Fibroblast of lung (primary cell): ENCODE results near the gene MEGF8. TPM values are rescaled to one million over a fixed set of nuclear protein-coding genes. Genes with fewer than 3 reads are reported as not detected.

Experiments used
- DNase-seq, 2 donors: peaks; one replicate each; pipeline versions ENCODE4 v3.0.0 to v3.0.0-alpha.2; 2010; ENCODE audit warnings: low read depth in 2 of 2
- H2AFZ ChIP-seq: 2 replicates; pipeline ENCODE4 v1.5.1; 2012; ENCODE audit warnings: low read length, control low read depth, inconsistent platforms
- H3K27ac ChIP-seq: 2 replicates; pipeline ENCODE4 v1.5.1; 2011; ENCODE audit warnings: low read length, control low read depth; ENCODE audit not compliant: insufficient read depth
- H3K27me3 ChIP-seq: 2 replicates; pipeline ENCODE4 v1.5.1; 2011; ENCODE audit warnings: mild to moderate bottlenecking, low read length; ENCODE audit not compliant: control insufficient read depth, insufficient read depth
- H3K36me3 ChIP-seq: 2 replicates; pipeline ENCODE4 v1.5.1; 2011; ENCODE audit warnings: low read length; ENCODE audit not compliant: control insufficient read depth, insufficient read depth
- H3K4me1 ChIP-seq: 2 replicates; pipeline ENCODE4 v1.5.1; 2011; ENCODE audit warnings: low read length; ENCODE audit not compliant: control insufficient read depth, insufficient read depth; ENCODE audit errors: extremely low read depth
- H3K4me2 ChIP-seq: 2 replicates; pipeline ENCODE4 v1.5.1; 2011; ENCODE audit warnings: low read length, control low read depth; ENCODE audit not compliant: insufficient read depth; ENCODE audit errors: extremely low read depth
- H3K4me3 ChIP-seq, 4 experiments: fragments of 200-600 bp in 1 of 4; sonication (generic) in 1 of 4; replicated peaks in 1 of 4; 2 replicates each; pipeline ENCODE4 v1.5.1; 2011 to 2016; ENCODE audit warnings: low read length in 4 of 4, low read depth in 3 of 4, mild to moderate bottlenecking in 3 of 4, control low read depth in 2 of 4, inconsistent platforms in 1 of 4, mixed read lengths in 1 of 4; ENCODE audit not compliant: insufficient read depth in 1 of 4; ENCODE audit errors: control extremely low read depth in 1 of 4
- H3K79me2 ChIP-seq: 2 replicates; pipeline ENCODE4 v1.5.1; 2012; ENCODE audit warnings: mild to moderate bottlenecking, low read length, inconsistent platforms; ENCODE audit not compliant: control insufficient read depth, insufficient read depth
- H3K9ac ChIP-seq: 2 replicates; pipeline ENCODE4 v1.5.1; 2011; ENCODE audit warnings: mild to moderate bottlenecking, low read length, control low read depth; ENCODE audit not compliant: insufficient read depth
- H3K9me3 ChIP-seq: 2 replicates; pipeline ENCODE4 v1.5.1; 2012; ENCODE audit warnings: low read depth, low read length; ENCODE audit not compliant: control insufficient read depth, insufficient read depth
- H4K20me1 ChIP-seq: 2 replicates; pipeline ENCODE4 v1.5.1; 2011; ENCODE audit warnings: low read length; ENCODE audit not compliant: control insufficient read depth, insufficient read depth; ENCODE audit errors: extremely low read depth
- EZH2 ChIP-seq: IDR thresholded peaks from 2 replicates; pipeline ENCODE4 v1.5.1; 2012; ENCODE audit warnings: low read length, control low read depth, mild to moderate bottlenecking; ENCODE audit errors: missing control alignments
- polyA plus RNA-seq, 2 donors: library from polyadenylated mRNA; depleted of rRNA in 1 of 2; stranded (reverse) in 1 of 2; unstranded in 1 of 2; fragments of >200 nt; gene quantifications; 2 replicates each; pipeline ENCODE4 v1.2.1, GENCODE V29; 2011 to 2012; ENCODE audit warnings: missing spikeins in 1 of 2
- total RNA-seq: library from RNA; depleted of rRNA; stranded (reverse); fragments of >200 nt; gene quantifications from 2 replicates; pipeline ENCODE4 v1.2.1, GENCODE V29; 2014
- TF ChIP-seq, protein P1 (sequence below), 2 donors: IDR thresholded peaks in 1 of 2; conservative IDR thresholded peaks in 1 of 2; 1 replicate in 1 of 2; 2 replicates in 1 of 2; pipeline ENCODE4 v1.5.1; 2011 to 2012; ENCODE audit warnings: low read length in 2 of 2, control low read depth in 1 of 2, inconsistent platforms in 1 of 2, low read depth in 1 of 2, mild to moderate bottlenecking in 1 of 2

MEGF8 gene
- total and polyA plus RNA-seq, 2 donors (not counting 1 experiment from before 2014, with no cell fraction given) = 9.3 to 27.6 TPM

DNA sequence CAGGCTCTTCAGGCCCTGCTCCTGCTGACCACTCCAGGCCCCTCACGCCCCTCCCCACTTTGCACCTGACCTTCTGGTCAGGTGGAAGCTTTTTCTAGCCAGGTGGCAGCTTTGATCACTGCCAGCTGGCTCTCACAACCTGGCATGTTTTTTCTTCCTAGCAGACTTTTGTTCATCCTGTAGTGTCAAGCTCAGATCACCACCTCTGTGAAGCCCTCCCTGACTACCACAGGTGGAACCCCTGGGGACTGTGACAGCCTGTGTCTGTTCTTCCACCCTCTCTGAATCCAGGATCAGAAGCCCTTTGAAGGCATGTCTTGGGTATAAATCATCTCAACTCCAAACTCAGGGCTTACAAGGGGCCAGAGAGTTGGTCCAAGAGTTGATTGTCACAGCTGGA is 75.0 kb downstream of the MEGF8 start:
- peaks cover 2% of the 10 kb centered on the region for H3K79me2 ChIP-seq
- DNase-seq = no peak
- H3K27ac ChIP-seq = no peak overlapping the region

DNA sequence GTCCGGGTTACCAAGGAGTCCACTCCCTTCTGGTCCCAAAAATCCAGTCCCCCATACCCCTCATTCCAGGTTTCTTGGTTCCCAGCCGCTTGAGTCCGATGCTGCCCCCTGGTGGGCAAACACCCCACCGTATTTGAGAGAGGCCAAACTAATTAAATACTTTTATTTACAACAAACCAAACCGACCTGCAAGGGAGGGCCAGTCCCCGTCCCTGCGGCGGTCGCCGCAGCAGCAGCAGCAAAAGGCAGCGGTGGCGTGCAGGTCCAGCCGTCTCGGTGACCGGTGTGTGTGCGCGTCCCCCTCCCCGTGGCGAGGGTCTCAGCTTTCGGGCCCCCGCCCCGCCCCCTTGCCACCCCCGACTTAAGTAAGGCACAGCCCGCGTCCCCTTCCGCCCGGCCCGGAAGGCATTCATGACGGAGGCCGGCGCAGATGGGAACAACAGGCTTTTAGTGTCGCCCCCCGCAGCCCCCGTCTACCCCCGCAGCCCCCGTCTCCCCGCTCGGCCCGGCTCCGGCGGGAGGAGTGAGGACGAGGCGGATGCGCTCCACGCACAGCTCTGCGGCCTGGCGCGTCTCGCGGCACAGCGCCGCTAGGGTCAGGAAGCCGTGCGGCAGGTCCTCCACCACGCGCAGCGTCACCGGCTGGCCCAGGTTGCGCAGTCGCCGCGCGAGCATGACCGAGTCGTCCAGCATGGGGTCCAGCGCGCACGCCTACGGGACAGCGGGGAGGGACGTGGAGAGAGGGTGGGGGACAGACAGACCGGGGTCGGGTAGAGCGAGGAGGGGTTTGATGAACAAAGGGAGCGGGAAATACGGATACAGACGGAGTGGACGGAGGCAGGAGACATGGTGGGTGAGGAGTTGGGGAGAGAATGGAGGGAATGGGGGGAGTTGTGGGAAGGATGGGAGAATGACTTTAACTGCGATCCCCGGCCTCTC is 76.2 kb downstream of the MEGF8 start:
- H3K27me3 ChIP-seq = no peaks in the 10 kb centered on the region
- peaks cover 2% of the 10 kb centered on the region for H3K79me2 ChIP-seq
- no peak overlapping the region for H3K27ac ChIP-seq
- peak overlapping the region; percentile 44 to 59 (median 56) for H3K4me3 ChIP-seq
- peaks cover 6% of the 10 kb centered on the region for H3K4me1 ChIP-seq
- H3K9ac ChIP-seq = peak overlapping the region; percentile 23
- H2AFZ ChIP-seq = peak overlapping the region; percentile 76
- peak overlapping the region; percentile 80 for H3K4me2 ChIP-seq
- H4K20me1 ChIP-seq = no peaks in the 10 kb centered on the region
- TF ChIP-seq, protein P1, sequence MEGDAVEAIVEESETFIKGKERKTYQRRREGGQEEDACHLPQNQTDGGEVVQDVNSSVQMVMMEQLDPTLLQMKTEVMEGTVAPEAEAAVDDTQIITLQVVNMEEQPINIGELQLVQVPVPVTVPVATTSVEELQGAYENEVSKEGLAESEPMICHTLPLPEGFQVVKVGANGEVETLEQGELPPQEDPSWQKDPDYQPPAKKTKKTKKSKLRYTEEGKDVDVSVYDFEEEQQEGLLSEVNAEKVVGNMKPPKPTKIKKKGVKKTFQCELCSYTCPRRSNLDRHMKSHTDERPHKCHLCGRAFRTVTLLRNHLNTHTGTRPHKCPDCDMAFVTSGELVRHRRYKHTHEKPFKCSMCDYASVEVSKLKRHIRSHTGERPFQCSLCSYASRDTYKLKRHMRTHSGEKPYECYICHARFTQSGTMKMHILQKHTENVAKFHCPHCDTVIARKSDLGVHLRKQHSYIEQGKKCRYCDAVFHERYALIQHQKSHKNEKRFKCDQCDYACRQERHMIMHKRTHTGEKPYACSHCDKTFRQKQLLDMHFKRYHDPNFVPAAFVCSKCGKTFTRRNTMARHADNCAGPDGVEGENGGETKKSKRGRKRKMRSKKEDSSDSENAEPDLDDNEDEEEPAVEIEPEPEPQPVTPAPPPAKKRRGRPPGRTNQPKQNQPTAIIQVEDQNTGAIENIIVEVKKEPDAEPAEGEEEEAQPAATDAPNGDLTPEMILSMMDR (conservative IDR thresholded peaks at IDR 0.05 in 1 of 2, IDR thresholded peaks at IDR 0.05 in 1 of 2; ENCODE audit: low read depth in 1 of 2, low read length in 2 of 2) = peak; percentile 79 to 80
- no peak for TF ChIP-seq EZH2
- H3K9me3 ChIP-seq = no peaks in the 10 kb centered on the region
- H3K36me3 ChIP-seq = no peaks in the 10 kb centered on the region
- DNase-seq = peak; percentile 59 to 81

More for the DNA sequence above, 75.0 kb downstream of the MEGF8 start:
- peaks cover 6% of the 10 kb centered on the region for H3K4me1 ChIP-seq
- no peak for TF ChIP-seq EZH2
- TF ChIP-seq, protein P1 (conservative IDR thresholded peaks at IDR 0.05 in 1 of 2, IDR thresholded peaks at IDR 0.05 in 1 of 2; ENCODE audit: low read depth in 1 of 2, low read length in 2 of 2) = no peak
- no peak overlapping the region for H2AFZ ChIP-seq
- no peaks in the 10 kb centered on the region for H3K27me3 ChIP-seq
- H3K4me3 ChIP-seq = no peak overlapping the region
- H3K9ac ChIP-seq = no peak overlapping the region
- H3K4me2 ChIP-seq = no peak overlapping the region
- H3K9me3 ChIP-seq = no peaks in the 10 kb centered on the region
- no peaks in the 10 kb centered on the region for H3K36me3 ChIP-seq
- H4K20me1 ChIP-seq = no peaks in the 10 kb centered on the region

DNA sequence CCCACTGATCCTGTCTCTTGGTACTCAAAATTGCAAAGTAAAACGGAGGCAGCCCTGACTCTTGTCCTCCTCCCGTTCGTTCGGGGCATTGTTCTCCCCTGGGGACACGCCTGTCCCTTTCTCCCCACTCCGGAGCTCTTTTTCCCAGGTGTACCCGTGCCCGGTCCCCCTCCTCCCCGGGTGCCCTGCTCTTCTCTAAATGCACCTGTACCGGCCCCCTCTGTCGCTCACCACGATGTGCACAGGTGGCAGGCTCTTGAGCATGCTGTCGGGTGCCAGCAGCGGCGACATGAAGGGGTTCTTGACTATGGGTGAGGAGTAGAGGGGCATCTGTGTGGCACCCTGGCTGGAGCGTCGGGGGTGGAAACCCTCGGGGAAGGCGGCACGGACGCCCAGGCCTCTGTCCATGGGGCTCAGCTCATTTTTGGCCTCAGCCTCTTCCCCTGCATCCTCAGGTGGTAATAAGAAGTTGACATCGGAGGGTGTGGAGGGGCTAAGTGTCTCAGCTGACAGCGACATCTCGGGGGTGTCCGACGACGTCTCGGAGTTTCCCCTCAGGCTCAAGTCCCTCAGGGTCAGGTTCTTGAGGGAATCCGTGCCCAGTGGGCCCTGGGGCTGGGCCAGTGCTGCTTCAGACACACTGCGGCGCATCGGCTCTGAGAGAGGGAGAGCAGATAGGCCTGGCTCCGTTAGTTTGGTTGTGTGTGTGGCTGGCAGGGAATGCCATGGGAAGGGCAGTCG is 77.1 kb downstream of the MEGF8 start:
- peak overlapping the region in 2 of 4 experiments; percentile 52 to 59 for H3K4me3 ChIP-seq
- TF ChIP-seq EZH2 = no peak
- TF ChIP-seq, protein P1 (conservative IDR thresholded peaks at IDR 0.05 in 1 of 2, IDR thresholded peaks at IDR 0.05 in 1 of 2; ENCODE audit: low read depth in 1 of 2, low read length in 2 of 2) = no peak
- no peaks in the 10 kb centered on the region for H3K36me3 ChIP-seq
- H3K9me3 ChIP-seq = no peaks in the 10 kb centered on the region
- H3K27ac ChIP-seq = no peak overlapping the region
- H3K4me2 ChIP-seq = no peak overlapping the region
- H3K27me3 ChIP-seq = no peaks in the 10 kb centered on the region
- H4K20me1 ChIP-seq = no peaks in the 10 kb centered on the region
- no peak overlapping the region for H2AFZ ChIP-seq
- no peak for DNase-seq
- H3K9ac ChIP-seq = no peak overlapping the region
- peaks cover 4% of the 10 kb centered on the region for H3K4me1 ChIP-seq
- H3K79me2 ChIP-seq = peaks cover 2% of the 10 kb centered on the region
